ENCODE results near the gene P4HB. TPM values are rescaled to one million over a fixed set of nuclear protein-coding genes. Genes with fewer than 3 reads are reported as not detected.

The P4HB gene
- total and polyA plus RNA-seq, 2 of the 4 experiments (the other 2 are of a cell fraction): 599 to 932 TPM

DNA sequence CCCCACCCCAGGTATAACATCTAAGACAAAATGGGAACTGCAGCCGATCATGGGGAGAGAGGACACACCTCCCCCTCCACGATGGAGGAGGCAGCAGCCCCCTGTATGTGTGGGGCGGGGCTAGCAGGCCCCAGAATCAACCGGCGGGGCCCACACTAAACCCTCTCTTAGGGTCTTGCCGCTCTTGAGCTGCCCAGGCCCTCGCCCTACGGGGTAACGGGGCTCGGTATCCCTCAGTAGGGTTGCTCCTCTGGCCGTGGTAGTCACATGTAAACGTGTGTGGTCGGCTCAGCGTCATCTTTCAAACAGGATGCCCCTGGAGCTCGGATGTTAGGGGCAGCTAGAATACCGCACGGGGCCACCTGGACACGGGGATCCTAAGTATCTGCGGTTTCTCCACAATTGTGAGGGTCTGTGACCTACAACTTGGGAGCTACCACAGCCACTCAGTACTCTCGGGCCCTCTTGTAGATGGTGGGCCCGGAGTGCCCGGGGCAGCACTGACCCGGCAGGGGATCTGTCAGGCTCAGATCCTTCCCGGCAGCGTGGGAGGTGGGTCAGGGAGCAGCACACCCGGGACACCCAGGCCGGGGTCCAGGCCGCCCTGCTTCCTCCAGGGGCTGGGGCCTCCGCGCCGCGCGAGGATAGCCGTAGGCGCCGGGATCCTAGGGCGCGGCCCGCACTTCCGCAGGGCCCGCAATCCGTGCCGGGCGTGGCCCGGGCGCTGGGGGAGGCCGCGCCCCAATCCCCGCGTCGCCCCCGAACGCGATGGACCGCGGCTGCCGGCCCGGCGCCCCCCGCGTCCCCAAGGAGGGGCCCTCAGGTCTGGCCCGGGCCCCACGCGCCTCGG, 10.0 kb upstream of the P4HB start:
- 0% methylated on average over 41 of the region's 65 CpGs; no CpG with 5 or more reads in 1 of the 2 experiments for WGBS, 2 experiments (ENCODE audit: extremely low coverage in 2 of 2, insufficient read length in 1 of 2)
- Histone ChIP-seq H3K23ac (ENCODE audit: low read depth, low read length) (peak overlapping the region; percentile 88), H3K36me3 (ENCODE audit: control insufficient read depth, insufficient read depth, low read length) (peaks cover 32% of the 10 kb centered on the region), H3K4ac (ENCODE audit: low read depth, low read length) (peak overlapping the region; percentile 94), H3K27me3 (ENCODE audit: control insufficient read depth, insufficient read depth, low read length) (no peaks in the 10 kb centered on the region), H3K18ac (ENCODE audit: low read depth, low read length) (peak overlapping the region; percentile 5; the same call in 1 of the 2 replicates), H4K5ac (ENCODE audit: low read depth, low read length) (peak overlapping the region; percentile 66), H2AK5ac (ENCODE audit: low read depth, low read length) (peak overlapping the region; percentile 85), H2AK9ac (replicated peaks; ENCODE audit: low read depth, low read length, poor library complexity) (peak overlapping the region; percentile 99), H3K4me2 (ENCODE audit: low read depth, low read length) (peak overlapping the region; percentile 93), H3K9me1 (ENCODE audit: insufficient read depth, low read length) (peaks cover 8% of the 10 kb centered on the region; the same call in 1 of the 2 replicates), H2BK120ac (ENCODE audit: low read depth, low read length) (peak overlapping the region; percentile 42; the same call in 1 of the 2 replicates), H3K27ac (ENCODE audit: insufficient read depth, low read length) (peak overlapping the region; percentile 96), H3K4me3 (ENCODE audit: insufficient read depth, low read depth, low read length) (peak overlapping the region; percentile 87), H2BK20ac (ENCODE audit: low read depth, low read length) (no peak overlapping the region), H3K9ac (ENCODE audit: low read depth, low read length) (peak overlapping the region; percentile 87), H3K79me1 (ENCODE audit: low read depth in 1 of 2, low read length in 2 of 2) (peaks cover 5 to 68% of the 10 kb centered on the region in 2 experiments; a peak in 3 of 4 replicates), H2BK15ac (ENCODE audit: low read depth, low read length) (peak overlapping the region; percentile 15; the same call in 1 of the 3 replicates), H3K14ac (replicated peaks; ENCODE audit: low read depth, low read length) (peak overlapping the region; percentile 83), H4K20me1 (ENCODE audit: insufficient read depth, low read length) (peaks cover 48% of the 10 kb centered on the region), H2BK5ac (ENCODE audit: low read depth, low read length, poor library complexity, severe bottlenecking) (peak overlapping the region; percentile 99), H3K9me3 (ENCODE audit: control insufficient read depth, insufficient read depth, low read length) (no peaks in the 10 kb centered on the region), H2AFZ (replicated peaks; ENCODE audit: low read length, poor library complexity) (peak overlapping the region; percentile 6), H4K91ac (ENCODE audit: insufficient read depth, low read depth, low read length) (peak overlapping the region; percentile 85), H4K8ac (ENCODE audit: low read depth in 2 of 2, low read length in 2 of 2) (peak overlapping the region; percentile 85 to 89), H3K4me1 (ENCODE audit: control insufficient read depth, insufficient read depth, low read length) (peaks cover 35% of the 10 kb centered on the region), H3K56ac (ENCODE audit: extremely low read depth, insufficient read depth, low read length) (peak overlapping the region; percentile 57)
- no peak for TF ChIP-seq MAZ (IDR thresholded peaks at IDR 0.05; ENCODE audit: borderline replicate concordance, low read depth, low read length)
- TF ChIP-seq FOS (IDR thresholded peaks at IDR 0.05; ENCODE audit: low read depth, low read length): no peak
- no peak for TF ChIP-seq RCOR1 (IDR thresholded peaks at IDR 0.05; ENCODE audit: insufficient replicate concordance, low read length)
- no peak for TF ChIP-seq CEBPB (IDR thresholded peaks at IDR 0.05; ENCODE audit: low read depth, low read length)
- peak; percentile 19 for TF ChIP-seq POLR2A (IDR thresholded peaks at IDR 0.05; ENCODE audit: low read depth, low read length)
- TF ChIP-seq MXI1 (IDR thresholded peaks at IDR 0.05; ENCODE audit: borderline replicate concordance, low read depth, low read length): peak; percentile 63; the same call in 1 of the 2 replicates
- TF ChIP-seq BHLHE40 (IDR thresholded peaks at IDR 0.05; ENCODE audit: low read depth, low read length): no peak
- no peak for TF ChIP-seq RFX5 (IDR thresholded peaks at IDR 0.05; ENCODE audit: low read depth, low read length)
- no peak for TF ChIP-seq NFE2L2 (IDR thresholded peaks at IDR 0.05; ENCODE audit: low read depth, low read length)
- TF ChIP-seq CHD1 (IDR thresholded peaks at IDR 0.05; ENCODE audit: low read depth, low read length): no peak
- in situ Hi-C loops (cut with MboI; ENCODE audit: low sequenced_read_pairs) (no loop called here), dilution Hi-C loops (cut with HindIII; ENCODE audit: low sequenced_read_pairs, unreplicated experiment) (no loop called here), intact Hi-C loops (cut with micrococcal nuclease) (no loop called here)
- ChIA-PET POLR2A (ENCODE audit: unreplicated experiment) (no interaction called here), CTCF (no interaction called here)
- peak; percentile 1 for ATAC-seq (ENCODE audit: low read depth)
- BruUV-seq (replicated peaks): no TSS peak
- DNase-seq: peak; percentile 69
